Duodenal mucosa (tissue), 2 donors: ENCODE data around the gene TMEM101.

ENCODE experiments used
- H3K27ac ChIP-seq: one replicate; pipeline ENCODE4 v1.7.0; 2013; ENCODE audit warnings: low read depth, low read length
- H3K27me3 ChIP-seq, 2 donors: one replicate each; pipeline ENCODE4 v1.7.0; 2013; ENCODE audit warnings: low read length in 2 of 2, control low read depth in 1 of 2; ENCODE audit not compliant: insufficient read depth in 2 of 2, control insufficient read depth in 1 of 2
- H3K36me3 ChIP-seq, 2 donors: one replicate each; pipeline ENCODE4 v1.7.0; 2013; ENCODE audit warnings: low read length in 2 of 2, control low read depth in 1 of 2; ENCODE audit not compliant: insufficient read depth in 2 of 2, control insufficient read depth in 1 of 2
- H3K4me1 ChIP-seq, 2 donors: one replicate each; pipeline ENCODE4 v1.7.0; 2013; ENCODE audit warnings: low read length in 2 of 2, control low read depth in 1 of 2; ENCODE audit not compliant: insufficient read depth in 2 of 2, control insufficient read depth in 1 of 2
- H3K4me3 ChIP-seq, 2 donors: one replicate each; pipeline ENCODE4 v1.7.0; 2013; ENCODE audit warnings: low read length in 2 of 2, low read depth in 1 of 2
- H3K9ac ChIP-seq, 2 donors: one replicate each; pipeline ENCODE4 v1.7.0; 2013; ENCODE audit warnings: low read length in 2 of 2, low read depth in 1 of 2
- H3K9me3 ChIP-seq, 2 donors: one replicate each; pipeline ENCODE4 v1.7.0; 2013; ENCODE audit warnings: low read length in 2 of 2, control low read depth in 1 of 2; ENCODE audit not compliant: control insufficient read depth in 1 of 2

TMEM101 gene

DNA sequence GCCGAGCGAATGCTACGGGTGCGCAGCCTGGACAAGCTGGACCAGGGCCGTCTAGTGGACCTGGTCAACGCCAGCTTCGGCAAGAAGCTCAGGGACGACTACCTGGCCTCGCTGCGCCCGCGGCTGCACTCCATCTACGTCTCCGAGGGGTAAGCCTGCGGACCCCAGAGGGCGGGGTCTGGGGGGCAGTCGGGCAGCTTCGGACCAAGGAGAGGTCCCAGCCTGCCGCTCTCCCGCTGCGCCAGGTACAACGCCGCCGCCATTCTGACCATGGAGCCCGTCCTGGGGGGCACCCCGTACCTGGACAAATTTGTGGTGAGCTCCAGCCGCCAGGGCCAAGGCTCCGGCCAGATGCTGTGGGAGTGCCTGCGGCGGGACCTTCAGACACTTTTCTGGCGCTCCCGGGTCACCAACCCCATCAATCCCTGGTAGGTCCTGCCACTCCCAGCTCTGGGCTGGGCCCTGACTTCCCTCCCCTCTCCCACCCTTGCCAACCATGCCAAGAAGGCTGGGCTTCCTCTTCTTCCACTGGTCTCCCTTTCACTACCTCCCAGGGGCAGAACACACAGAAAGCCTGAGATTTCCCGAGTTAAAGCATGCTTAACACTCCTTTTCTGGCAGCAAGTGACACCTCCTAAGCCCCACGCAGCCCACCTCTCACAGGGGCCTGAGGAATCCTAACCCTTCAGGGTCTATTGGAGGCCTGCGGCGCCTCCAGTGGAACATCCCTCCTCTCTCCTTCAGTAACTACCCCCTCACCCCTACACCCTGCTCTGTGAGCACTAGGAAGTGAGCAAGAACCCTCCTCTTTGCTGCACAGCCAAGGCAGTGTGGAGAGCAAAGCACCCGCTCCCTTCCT lies 7.2 kb downstream of the TMEM101 start:
- peaks cover 0 to 4% of the 10 kb centered on the region in 2 donors for H3K27me3 ChIP-seq
- peak overlapping the region; percentile 74 to 82 for H3K4me3 ChIP-seq
- peaks cover 17 to 31% of the 10 kb centered on the region in 2 donors for H3K4me1 ChIP-seq
- H3K27ac ChIP-seq: no peak overlapping the region
- H3K9me3 ChIP-seq: no peaks in the 10 kb centered on the region
- H3K36me3 ChIP-seq: peaks cover 21 to 33% of the 10 kb centered on the region in 2 donors
- no peak overlapping the region for H3K9ac ChIP-seq

DNA sequence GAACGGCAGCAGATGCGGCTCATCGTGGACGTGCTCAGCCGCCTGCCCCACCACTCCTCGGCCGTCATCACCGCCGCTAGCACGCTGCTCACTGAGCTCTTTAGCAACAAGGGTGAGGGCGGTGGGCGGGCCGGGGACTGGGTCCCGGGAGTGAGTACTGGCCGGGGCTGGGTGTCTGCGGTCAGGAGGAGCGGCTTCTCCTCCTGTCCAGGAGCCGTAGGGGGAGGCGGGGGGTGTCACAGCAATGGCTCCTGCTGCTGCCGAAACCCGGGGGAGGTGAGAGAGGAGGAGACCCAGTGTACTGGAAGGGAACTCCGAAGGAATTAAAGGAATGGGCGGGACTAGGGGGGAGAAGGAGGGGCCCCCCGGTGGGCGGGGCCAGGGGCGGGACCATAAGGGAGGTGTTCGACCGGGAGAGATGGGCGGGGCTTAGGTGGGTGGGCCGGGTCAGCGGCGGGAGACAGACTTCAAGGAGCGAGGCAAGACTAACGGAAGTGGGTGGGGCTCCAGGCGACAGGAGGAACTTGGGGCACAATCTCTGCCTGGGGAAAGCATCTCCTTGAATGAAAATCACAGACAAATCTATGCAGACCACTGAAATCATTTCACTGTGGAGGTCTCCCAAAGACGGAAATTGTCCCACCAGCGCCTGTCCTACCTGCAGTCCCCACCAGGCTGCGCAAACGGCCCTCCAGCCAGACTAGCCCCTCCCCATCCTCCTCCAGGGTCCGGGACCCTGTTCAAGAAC lies 8.0 kb downstream of the TMEM101 start:
- Histone ChIP-seq H3K4me1 (peaks cover 13 to 24% of the 10 kb centered on the region in 2 donors), H3K9me3 (no peaks in the 10 kb centered on the region), H3K27me3 (peaks cover 0 to 4% of the 10 kb centered on the region in 2 donors), H3K27ac (peak overlapping the region; percentile 89), H3K9ac (peak overlapping the region; percentile 75 to 86), H3K4me3 (peak overlapping the region; percentile 82 to 86), H3K36me3 (peaks cover 21 to 29% of the 10 kb centered on the region in 2 donors)

DNA sequence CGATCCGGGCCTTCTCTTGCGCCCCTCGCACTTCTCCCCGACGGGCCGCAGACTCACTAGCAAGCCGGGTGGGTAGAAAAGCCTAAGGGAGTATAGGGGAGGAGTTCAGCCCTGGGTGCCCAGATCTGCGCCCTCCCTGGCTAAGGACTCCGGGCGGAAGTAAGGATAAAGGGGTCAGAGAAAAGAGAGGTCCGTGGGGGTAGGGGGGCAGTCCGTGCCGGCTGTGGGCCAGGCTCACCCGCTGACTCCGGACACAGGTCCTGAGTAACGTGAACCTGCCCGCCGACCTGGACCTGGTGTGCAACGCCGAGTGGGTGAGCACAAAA lies 8.5 kb downstream of the TMEM101 start:
- Histone ChIP-seq H3K27ac (peak overlapping the region; percentile 89), H3K9me3 (no peaks in the 10 kb centered on the region), H3K4me1 (peaks cover 13 to 24% of the 10 kb centered on the region in 2 donors), H3K27me3 (peaks cover 0 to 4% of the 10 kb centered on the region in 2 donors), H3K4me3 (peak overlapping the region; percentile 82 to 86), H3K9ac (peak overlapping the region; percentile 75 to 86), H3K36me3 (peaks cover 21 to 28% of the 10 kb centered on the region in 2 donors)

DNA sequence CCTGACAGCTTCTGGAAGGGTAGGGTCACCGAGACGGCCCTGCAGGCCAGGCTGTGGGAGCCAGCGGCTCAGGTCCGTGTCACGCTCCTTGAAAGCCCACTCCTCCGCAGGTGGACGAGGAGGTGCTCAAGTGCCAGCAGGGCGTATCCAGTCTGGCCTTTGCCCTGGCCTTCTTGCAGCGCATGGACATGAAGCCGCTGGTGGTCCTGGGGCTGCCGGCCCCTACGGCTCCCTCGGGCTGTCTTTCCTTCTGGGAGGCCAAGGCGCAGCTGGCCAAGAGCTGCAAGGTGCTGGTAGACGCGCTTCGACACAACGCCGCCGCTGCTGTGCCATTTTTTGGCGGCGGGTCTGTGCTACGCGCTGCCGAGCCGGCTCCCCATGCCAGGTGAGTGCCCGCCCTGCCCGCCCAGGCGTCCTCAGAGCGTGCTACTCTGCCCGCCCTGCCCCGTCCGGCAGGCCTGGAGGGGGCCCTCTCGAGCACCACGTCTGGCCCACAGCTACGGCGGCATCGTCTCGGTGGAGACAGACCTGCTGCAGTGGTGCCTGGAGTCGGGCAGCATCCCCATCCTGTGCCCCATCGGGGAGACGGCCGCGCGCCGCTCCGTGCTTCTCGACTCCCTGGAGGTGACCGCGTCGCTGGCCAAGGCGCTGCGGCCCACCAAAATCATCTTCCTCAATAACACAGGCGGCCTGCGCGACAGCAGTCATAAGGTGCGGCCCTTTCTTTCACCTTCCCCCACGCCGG lies 9.1 kb downstream of the TMEM101 start:
- Histone ChIP-seq H3K9ac (peak overlapping the region; percentile 75 to 86), H3K4me3 (peak overlapping the region; percentile 82 to 86), H3K9me3 (no peaks in the 10 kb centered on the region), H3K4me1 (peaks cover 13 to 24% of the 10 kb centered on the region in 2 donors), H3K27ac (peak overlapping the region; percentile 89), H3K27me3 (peaks cover 0 to 4% of the 10 kb centered on the region in 2 donors), H3K36me3 (peaks cover 21 to 27% of the 10 kb centered on the region in 2 donors)

DNA sequence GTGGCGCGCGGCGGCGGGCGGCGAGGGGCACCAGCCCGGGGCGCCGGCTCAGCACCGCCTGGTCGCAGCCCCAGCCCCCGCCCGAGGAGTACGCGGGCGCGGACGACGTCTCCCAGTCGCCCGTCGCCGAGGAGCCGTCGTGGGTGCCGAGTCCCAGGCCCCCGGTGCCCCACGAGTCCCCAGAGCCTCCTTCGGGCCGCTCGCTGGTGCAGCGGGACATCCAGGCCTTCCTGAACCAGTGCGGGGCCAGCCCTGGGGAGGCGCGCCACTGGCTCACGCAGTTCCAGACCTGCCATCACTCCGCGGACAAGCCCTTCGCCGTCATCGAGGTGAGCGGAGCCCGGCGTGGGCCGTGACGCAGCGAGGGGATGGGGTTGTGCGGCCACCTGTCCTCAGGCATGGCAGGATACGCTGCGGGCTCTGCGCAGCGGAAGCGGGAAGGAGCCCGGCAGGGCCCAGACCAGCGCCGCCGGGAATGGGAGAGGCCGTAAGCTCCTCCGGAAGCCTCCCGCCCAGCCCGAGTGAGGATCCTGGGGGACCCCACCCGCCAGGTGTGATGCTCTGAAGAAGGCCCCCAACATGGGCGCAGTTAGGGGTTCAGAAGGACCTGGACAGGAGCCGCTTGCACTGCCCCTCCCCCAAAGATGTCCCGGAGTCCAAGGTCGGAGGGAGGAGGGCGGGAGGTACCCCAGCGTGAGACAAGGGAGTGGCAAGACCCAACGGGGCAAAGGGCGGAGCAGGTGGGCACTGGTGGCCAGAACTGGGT lies 9.8 kb downstream of the TMEM101 start:
- Histone ChIP-seq H3K4me3 (peak overlapping the region; percentile 82 to 86), H3K4me1 (peaks cover 13 to 24% of the 10 kb centered on the region in 2 donors), H3K36me3 (peaks cover 18 to 21% of the 10 kb centered on the region in 2 donors), H3K27me3 (peaks cover 0 to 4% of the 10 kb centered on the region in 2 donors), H3K27ac (peak overlapping the region; percentile 89), H3K9ac (peak overlapping the region; percentile 75 to 86), H3K9me3 (no peaks in the 10 kb centered on the region)

DNA sequence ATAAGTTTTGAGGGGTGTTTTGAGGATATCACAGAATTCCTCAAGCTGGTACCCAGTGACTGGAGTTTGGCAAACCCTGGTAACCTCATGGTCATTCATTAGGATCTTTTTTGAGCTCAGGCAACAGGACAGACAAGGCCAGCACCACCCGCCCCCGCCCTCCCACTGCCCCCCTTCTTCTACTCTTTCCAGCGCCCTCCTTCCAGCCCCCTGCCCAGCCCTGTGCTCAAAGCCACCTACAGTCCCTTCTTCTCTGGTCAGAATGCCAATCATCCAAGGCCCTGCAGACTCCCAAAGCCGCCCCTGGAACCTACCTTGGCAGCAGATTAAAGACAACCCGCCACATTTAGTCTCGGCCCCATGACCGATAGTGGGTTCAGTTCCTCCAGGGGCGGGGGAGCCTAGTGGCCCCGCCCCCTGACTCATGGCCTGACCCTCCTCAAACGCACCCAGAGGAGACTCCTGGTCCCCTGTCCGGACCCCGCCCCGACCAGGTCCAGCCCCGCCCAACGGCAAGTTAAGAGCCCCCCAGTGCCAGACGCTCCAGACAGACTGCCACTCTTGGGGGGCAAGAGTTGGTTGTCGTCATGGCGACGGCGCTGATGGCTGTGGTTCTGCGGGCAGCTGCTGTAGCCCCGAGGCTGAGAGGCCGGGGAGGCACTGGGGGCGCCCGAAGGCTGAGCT lies 10.5 kb downstream of the TMEM101 start, which contains the start of gene NAGS:
TSS of gene NAGS (plus strand) at position 546 of the 684 bp plus-strand sequence. CDS start at position 588, 42 bp downstream.
- H3K27ac ChIP-seq: peak within 1 kb of the TSS; percentile 89
- H3K4me3 ChIP-seq: peak within 1 kb of the TSS; percentile 82 to 86
- H3K27me3 ChIP-seq: peaks cover 0 to 4% of the 10 kb centered on the region in 2 donors
- peaks cover 13 to 24% of the 10 kb centered on the region in 2 donors for H3K4me1 ChIP-seq
- peak within 1 kb of the TSS; percentile 75 to 86 for H3K9ac ChIP-seq
- no peaks in the 10 kb centered on the region for H3K9me3 ChIP-seq
- peaks cover 14 to 17% of the 10 kb centered on the region in 2 donors for H3K36me3 ChIP-seq

DNA sequence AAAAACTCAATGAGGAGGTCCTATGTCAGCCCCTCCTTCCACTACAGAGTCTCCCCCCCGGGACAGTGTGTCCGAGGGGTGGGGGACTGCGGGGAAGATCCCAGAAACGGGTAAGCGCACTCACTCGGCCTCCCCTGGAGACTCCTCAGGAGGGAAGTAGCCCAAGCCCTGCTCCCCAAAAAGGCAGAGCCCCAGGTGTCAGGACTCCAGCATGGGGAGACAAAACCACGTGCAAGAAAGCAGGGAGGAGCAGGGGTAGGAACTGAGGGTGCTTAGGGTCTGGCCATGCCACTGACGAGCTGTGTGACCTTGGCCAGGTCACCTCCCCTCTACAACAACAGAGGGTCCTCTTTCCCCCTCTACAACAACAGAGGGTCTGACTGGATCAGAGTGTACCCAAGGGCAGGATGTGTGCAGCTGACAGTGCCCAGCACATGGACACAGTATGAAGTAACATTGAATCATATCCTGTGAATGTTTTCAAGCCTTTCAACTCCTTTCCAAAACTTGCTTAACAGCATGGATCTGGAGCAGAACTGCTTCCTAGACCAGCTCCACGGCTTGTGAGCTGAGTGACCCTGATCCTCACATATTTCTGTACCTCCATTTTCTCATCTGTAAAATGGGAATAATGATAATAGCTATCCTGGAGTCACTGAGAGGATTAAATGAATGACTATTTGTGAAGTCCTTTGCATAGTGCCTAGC lies 12.5 kb downstream of the TMEM101 start:
- Histone ChIP-seq H3K27me3 (peaks cover 0 to 4% of the 10 kb centered on the region in 2 donors), H3K36me3 (no peaks in the 10 kb centered on the region), H3K4me1 (peaks cover 3 to 16% of the 10 kb centered on the region in 2 donors), H3K27ac (no peak overlapping the region), H3K9me3 (no peaks in the 10 kb centered on the region), H3K4me3 (no peak overlapping the region), H3K9ac (no peak overlapping the region)

DNA sequence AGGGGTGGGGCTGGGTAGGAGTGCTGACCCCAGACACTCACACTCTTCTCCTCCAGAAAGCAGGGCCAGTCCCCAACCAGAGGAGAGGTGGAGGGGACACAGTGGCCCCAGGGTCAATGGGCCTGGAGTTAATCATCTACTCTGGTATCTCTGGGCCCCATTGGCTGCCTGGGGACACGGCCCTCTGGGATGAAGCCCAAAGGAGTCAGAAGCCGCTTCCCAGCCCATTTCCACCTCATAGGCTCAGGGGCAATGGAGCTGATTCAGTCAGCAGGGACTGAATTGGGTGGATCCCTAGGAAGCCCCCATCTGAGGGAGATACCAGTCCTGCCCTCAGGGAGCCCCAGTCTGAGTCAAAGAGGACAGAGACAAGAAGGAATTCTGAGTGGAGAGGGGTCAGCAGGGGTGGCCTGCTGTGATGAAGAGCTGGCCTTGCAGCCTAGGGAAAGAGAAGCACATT lies 13.3 kb downstream of the TMEM101 start:
- peaks cover 0 to 4% of the 10 kb centered on the region in 2 donors for H3K27me3 ChIP-seq
- H3K4me3 ChIP-seq: no peak overlapping the region
- no peaks in the 10 kb centered on the region for H3K36me3 ChIP-seq
- peaks cover 0 to 12% of the 10 kb centered on the region in 2 donors for H3K4me1 ChIP-seq
- no peak overlapping the region for H3K27ac ChIP-seq
- no peak overlapping the region for H3K9ac ChIP-seq
- no peaks in the 10 kb centered on the region for H3K9me3 ChIP-seq
